Stimulated activated CD4-positive, alpha-beta T cell treated with anti-CD3 and anti-CD28 coated beads, TNF-alpha, amount 100 ng/mL, for 4 hours (primary cell): ENCODE data around the gene GABRE.

Experiments
- DNase-seq, 3 experiments: peaks; one replicate each; pipeline ENCODE4 v3.0.0-alpha.2; 2020; ENCODE audit warnings: low read depth in 3 of 3

GABRE gene, protein sequence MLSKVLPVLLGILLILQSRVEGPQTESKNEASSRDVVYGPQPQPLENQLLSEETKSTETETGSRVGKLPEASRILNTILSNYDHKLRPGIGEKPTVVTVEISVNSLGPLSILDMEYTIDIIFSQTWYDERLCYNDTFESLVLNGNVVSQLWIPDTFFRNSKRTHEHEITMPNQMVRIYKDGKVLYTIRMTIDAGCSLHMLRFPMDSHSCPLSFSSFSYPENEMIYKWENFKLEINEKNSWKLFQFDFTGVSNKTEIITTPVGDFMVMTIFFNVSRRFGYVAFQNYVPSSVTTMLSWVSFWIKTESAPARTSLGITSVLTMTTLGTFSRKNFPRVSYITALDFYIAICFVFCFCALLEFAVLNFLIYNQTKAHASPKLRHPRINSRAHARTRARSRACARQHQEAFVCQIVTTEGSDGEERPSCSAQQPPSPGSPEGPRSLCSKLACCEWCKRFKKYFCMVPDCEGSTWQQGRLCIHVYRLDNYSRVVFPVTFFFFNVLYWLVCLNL

DNA sequence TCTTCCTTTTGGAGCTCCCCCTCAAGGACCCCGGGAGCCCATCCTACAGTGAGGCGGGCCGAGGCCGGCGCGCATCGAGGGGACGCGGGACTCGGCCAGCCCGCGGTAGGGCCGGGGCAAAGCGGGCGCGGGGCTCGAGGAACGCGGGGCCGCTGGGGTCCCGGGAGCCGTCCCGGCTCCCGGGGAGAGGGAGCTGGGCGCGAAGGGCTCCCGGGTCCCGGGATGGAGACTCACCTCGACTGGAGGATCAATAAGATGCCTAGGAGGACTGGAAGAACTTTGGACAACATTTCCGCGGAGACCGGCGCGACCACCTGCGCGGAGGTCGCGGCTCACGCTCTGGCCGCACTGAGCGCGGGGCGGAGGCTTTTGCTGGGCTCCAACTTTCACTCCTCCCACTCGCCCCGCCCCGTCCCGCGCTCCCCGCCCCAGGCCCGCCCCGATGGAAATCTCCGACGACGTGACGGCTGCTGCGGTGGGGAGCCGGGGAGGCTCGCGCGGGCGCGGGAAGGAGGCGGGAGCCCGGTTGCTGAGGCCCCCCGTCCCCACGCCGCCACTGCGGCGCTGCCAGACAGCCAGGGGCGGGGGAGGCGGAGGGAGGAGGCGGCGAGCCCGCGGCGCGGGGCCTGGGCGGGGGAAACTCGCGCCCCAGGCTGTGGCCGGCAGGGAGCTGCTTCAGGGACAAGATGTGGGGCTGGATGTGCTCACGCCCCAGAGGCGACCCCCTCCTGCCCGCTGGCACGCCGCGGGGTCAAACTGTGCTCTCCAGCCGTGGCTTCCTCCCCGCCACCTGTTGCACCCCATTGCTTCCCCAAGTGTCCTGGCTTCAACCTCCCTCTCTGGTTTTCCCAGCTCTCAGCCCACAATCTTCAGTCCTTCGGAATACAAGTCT is at the start of gene GABRE:
TSS of gene GABRE (minus strand) at position 341 of the 892 bp plus-strand sequence. CDS start at position 290, 51 bp downstream.
- DNase-seq: no peak

DNA sequence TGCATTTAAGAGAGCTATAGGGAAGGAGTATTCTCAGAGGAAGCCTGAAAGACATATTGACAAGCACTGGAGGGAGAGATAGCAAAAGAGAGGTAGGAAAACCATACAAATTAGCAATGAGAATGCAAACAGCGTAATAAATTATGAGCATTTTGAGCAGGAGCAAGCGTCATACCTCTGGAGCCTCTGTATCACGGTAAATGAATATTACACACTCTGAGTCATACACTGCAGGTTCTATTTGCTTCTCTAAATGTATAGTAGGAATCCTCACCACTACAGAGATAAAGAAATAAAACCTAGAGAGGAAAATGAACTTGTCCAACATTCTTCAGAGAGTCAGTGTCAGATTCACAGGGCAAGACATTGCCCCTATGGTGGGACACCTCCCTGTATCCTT is 46.4 kb upstream of the GABRE start:
- no peak for DNase-seq

DNA sequence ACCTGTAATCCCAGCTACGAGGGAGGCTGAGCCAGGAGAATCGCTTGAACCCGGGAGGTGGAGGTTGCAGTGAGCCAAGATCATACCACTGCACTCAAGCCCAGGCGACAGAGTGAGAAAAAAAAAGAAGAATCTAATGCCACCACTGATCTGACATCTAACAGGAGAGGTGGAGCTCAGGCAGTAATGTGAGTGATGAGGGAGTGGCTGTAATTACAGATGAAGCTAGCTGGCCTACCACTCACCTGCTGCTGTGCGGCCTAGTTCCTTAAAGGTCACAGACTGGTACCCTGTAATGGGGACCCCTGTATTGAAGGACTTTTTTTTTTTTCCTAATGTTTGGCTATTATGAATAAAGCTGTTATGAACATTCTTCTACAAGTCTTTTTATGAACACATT is 25.3 kb upstream of the GABRE start:
- no peak for DNase-seq

DNA sequence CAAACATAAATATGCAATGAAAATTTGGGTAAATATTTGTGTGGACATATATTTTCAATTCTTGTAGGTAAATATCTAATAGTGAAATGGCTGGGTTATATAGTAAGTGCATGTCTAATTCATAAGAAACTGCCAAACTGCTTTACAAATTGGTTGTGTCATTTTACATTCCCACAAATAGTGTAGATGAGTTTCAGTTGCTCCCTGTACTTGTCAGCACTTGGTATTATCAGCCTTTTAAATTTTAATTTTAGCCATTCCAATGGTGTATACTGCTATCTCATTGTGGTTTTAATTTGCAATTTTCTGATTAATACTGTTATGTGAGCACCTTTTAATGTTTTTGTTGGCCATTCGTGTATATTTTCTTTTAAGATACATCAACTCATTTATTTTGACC is 23.1 kb upstream of the GABRE start:
- no peak for DNase-seq

DNA sequence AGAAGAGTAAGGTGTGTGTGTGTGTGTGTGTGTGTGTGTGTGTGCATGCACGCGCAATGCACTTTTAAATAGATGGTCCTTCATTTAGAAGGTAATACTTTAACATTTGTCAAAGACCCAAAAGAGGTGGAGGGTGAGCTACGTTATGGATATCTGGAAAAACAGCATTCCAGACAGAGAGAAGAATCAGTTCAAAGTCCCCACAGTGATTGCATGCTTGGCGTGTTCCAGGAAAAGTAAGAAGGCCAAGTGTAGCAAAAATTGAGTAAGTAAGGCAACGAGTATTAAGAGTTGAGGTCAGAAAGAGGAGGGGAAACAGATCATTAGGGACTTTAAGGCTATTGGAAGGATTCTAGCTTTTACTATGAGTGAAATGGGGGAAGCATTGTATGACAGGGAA is 21.9 kb upstream of the GABRE start:
- DNase-seq: no peak

DNA sequence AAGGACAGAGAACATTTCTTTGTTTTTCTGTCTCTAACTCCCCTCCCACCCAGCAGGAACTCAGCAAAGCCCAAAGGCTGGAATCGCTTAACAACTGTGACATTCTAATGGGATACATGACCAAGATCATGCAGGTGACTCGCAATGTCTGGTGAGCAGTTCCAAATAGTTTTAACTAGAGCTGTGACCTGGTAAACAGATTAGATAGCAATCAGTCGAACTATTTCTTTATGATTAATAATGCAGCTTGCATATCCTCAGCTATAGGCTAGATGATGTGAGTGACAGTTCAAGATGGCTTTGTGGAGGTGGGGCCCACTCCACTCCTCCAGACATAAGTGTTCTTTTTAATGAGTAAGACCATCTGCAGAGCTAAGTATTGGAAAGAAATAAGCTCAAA is 20.0 kb upstream of the GABRE start:
- no peak for DNase-seq

DNA sequence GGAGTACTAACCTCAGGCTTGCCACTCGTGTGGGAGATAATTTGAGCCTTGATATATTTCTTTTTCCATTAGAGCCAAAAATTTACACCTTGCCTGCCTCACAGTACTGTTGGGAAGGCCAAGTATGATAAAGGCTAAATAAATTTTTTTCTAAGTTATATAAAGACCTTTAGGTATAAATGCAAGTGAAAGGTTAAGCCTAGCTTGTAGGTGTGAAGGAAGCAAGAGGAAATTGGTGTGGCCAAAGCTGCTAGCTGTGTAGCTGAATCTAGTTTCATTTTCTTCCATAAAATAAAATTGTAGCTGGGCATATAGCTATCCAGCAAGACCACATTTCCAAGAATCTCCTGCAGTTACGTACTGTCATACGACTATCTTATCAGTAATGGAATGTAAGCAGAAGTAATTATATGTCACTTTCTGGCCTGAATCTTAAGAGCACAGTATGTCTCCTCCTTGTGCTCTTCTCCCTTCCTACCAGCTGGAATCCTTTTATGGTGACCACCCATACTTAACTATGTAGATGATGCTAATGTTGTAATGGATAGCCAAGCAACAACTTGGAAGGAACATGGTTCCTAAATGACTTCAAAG is 14.3 kb upstream of the GABRE start:
- DNase-seq: no peak

DNA sequence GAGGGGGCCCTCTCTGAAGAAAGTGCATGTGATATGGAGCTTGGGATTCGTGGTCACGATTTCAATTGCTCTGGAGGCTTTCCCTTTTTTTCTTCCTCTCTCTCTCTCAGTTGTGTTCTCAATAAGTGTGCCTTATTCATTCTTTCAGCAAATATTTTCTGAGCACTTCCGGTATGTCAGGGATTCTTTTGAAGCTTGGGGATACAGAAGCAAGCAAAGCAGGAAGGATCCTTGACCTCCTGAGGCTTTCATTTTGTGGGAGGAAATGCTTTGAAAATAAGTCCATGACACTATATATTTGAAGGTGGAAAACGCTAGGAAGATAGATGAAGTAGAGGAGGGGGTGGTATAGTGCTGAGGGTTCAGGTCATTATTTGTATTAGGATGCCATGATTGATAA is 12.6 kb upstream of the GABRE start:
- DNase-seq: no peak

DNA sequence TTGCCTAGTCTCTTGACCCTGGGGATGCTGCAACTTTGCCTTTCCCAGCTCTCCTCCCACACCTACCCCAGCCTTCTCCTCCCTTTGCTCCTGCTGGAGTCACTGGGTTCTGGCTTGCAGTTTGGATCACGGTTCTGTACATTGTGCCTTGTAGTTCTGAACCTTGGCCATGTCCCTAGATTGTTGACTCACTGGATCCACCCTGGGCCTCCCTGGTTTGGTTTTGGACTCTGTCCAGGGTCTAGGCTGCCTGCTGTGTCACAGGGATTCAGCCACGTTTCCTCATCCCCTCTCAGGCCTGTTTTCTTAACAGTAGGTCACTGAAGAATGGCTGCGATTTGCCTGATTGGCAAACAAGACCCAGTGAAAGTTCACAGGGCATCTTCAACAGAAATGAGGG is 11.5 kb upstream of the GABRE start:
- DNase-seq: no peak

DNA sequence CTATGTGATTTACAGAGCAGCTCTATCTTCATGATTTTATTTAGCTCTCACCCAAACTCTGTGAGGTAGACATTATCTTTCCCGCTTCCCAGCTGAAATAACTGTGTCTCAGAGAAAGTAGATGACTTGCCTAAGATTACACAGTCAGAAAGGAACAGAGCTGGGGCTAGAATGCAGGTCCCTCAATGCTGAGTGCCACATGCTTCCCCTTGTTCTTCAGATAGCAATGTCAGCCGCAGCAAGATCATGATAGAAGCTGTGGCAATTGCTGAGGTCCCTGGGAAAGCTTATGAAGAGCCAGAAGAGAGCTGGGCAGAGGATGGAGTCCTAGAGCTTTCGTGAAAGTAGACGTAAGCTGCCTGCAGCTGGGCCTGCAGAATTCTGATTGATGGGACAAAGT is 11.1 kb upstream of the GABRE start:
- no peak for DNase-seq

DNA sequence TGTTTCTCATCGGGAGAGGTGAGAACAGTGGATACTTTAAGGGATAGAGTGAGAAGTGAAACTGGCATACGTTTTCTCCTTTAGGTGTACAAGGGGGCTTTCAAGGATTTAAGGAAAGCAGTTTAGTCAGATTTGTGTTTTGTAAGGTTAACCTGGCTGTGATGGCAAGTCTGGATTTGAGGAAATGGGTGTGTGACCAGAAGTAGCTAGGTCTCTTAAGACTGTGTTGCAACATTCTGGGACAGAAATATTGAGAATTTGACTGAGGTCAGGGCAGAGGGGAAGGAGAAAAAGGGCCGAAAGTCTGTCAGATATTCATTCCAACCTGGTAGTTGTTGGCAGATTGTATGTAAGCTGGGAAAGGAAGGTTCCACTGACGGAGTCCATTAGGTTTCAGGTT is 10.4 kb upstream of the GABRE start:
- DNase-seq: no peak

DNA sequence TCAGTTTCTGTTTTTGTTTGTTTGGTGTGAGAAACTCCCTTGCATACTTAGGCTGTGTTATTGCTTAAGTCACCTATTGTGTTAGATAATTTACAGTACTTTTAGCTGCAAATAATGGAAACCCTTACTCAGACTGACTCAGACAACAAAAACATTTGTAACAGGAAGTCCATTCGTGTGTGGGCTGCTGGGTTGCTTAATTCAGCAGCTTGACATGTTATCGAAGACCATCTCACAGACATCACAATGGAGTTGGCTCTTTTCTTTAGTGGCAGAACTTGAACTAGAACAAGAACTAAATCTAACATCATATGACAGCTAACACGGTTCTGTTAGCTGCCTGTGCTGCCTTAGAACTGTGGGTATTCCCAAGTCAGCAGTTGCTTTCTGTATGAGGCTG is 9.9 kb upstream of the GABRE start:
- DNase-seq: no peak

DNA sequence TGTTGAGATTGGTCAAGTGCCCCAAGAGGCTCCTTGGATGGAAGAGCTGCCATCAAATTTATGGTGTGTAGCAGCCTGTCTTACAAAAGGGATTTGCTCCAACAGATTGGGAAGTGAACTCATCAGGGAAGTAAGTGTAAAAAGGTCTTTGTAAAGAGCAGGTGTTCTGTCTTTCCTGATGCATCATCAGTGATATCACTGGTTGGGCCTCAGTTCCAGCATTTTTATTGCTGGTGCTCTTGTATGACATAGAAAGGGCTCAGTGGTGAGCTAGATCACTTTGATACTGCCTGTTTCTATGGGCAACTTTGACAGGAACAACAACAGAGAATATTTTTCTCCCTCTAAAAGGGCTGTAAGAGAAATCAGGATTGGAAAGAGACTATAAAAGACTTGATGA is 8.7 kb upstream of the GABRE start:
- no peak for DNase-seq

DNA sequence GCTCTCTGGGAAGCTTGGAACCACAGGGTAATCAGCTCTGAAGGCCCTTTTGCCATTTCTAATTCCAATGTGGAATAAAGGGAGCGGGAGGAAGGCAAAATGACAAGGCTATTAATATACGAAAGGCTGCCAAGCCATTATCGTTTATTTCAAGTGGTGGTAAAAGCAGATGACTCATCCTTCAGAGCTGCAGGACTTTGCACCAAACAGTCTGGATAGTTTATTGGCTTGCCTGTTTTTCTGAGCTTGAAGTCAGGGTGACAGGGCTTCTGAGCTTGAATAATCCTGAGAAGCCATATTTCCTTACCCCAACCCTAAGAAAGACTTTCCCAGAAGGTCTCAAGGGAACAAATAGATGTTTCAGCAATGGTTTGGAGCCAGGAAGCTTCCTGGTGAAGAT is 7.7 kb upstream of the GABRE start:
- no peak for DNase-seq

DNA sequence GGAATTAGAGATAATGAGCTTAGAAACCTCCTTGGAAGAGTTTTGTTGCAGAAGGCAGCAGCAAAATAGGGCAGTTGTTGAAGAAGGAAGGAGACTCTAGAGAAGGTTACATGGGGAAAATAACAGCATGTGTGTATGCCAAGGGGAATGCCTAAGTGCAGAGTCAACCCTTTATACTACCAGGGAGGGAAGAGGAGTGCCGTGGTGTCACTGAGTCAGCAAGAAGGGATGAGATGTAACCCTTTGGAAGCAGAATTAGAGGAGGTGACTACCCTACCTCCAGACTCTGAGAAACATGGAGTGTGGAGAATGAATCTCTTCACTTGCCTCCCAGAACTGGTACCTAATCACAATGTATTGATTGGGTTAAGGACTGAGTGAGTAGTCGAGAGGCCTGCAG is 6.7 kb upstream of the GABRE start:
- DNase-seq: no peak

DNA sequence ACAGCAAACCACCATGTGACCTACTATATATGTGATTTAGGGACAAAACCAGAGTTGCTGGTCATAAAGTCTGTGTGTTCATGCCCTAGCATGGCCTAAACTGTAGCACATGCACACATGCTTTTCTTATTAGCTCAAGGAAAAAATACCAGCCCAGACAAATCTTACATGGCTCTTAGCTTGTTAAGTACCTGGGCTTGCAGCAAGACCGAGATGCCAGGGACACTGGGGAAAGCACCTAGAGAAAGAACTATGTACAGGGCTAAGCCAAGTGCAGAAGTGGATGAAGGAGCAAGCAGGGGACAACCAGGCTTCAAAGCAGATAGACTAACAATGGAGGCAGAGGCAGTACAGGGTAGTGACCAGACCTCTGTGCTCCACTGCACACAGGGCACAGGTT is 3.4 kb upstream of the GABRE start:
- DNase-seq: no peak

DNA sequence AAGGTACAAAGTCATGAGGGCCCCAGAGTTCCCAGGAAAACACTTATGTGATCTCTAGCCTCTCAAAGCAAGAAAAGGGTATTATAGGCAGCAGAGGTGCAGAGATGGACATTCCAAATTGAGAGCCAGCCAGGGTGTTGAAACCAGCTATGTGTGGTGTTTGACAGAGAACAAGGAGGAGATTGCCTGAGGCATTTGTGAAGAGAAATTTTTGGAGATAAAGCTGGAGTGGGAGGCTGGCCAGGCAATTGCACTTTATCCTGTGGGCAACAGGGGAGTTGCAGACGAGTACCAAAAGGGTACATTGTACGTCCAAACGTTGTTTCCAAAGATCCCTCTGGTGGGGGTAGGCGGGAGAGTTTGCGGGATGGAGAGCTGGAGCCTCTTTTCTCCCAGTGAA is 2.5 kb upstream of the GABRE start:
- DNase-seq: no peak

DNA sequence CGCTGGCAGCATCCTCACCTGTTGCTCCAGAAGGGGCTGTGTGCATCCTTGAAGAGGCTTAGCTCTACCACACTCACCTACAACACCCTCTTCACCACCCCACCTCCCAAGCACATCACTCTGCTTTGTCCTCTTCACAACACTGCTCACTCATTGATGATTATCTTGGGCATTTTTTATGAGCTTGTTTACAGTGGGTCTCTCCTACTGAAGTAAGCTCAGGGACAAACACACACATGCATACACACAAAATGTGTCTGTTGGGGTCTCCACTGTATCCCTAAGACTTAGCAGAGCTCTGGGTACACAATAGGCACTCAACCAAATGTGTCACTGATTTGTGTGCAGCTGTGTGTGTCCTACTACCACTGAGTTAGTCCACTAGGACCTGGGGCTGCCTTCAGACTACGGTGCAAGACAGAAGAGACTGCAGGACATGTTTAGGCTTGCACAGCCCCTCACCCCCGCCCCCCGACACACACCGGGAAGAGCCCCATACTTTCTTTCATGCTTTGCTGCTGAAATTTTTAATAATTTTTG is 1.3 kb upstream of the GABRE start:
- DNase-seq: no peak

DNA sequence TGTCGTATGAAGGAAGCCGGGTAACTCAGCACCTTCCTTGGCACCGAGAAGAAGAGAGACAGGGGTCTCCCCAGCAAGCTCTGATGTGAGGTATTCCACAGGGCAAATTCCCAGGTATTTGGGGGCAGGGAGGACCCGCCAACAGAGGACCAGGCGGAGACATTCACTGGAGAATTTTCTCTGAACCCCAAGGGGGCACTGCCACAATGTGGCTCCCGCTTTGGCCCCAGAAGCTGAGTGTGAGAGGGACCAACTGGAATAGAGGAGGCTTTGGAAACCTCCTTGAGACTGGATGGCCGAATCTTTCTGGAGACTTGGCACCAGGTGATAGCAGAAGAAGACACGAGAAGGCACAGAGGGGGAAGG is 735 bp upstream of the GABRE start:
- no peak for DNase-seq

DNA sequence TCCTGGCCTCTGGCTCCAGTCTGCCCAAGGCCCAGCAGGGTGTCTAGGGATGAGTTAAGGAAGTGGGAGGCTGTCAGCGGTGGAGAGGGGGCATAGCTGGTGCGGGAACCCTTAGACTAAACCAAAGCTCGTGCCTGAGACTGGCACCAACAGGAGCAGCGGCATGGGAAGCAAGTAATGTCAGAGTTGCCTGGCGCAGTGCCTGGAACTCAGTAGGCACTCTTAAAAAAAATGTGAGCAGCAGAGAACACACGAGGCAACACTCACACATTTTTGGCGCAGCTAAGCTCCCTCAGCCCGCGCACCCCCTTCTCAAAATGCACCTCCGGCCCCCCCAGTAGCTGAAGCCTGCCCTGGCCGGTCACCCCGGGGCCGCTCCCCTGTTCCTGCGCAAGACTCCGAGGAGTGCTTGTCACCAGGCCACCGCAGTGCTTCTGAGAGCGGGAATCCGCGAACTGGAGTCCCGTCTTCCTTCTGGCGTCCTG is 583 bp downstream of the GABRE start:
- DNase-seq: no peak

DNA sequence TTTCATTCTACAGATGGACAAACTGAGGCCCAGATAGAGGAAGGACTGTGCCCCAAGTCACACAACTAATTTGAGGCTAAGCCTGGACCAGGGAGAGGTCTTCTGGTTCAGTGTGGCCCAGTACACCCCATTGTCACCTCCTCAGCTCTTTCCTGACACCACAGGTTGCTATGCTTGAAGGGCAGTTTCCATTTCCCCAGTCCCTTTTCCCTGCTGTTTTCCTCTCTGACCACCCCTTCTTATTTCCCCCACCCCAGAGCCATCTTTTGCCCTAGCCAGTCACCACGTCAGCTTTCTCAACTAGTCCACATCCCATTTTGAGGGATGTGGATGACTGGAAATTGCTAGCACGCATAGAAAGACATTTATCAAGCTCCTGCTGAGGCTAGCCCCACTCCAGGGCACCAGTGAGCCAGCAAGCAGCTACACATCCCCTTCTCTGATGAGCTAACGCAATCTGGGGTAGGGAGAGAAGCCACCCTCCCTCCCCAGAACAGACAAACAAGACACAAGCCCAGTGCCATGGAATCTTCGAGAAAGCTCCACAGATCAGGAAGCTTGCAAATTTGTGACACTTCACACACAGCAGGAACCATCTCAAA is 1.3 kb downstream of the GABRE start:
- DNase-seq: no peak

DNA sequence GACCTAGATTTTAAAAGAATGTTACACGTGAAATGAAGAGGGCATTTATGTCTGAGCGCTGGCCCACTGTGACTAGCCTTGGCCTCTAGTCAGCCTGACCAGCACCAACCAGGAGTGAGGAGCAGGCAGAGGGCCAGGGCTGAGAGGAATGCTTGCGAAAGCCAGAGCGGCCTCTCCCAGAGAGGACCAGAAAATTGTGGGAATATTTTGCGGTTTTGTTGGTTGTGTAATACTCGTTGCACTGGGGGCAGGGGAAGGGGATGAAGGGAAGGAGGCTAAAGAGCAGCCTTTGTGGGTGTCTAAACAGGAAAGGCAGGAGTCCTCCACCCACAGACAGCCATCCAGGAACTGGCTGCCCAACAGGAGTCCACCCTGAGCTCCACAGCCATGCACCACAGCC is 3.8 kb downstream of the GABRE start:
- no peak for DNase-seq
